Activated CD8-positive, alpha-beta memory T cell treated with anti-CD3 and anti-CD28 coated beads, Interleukin-2, amount 10 ng/mL, durations not matched to agents 7 days and 5 days (primary cell): ENCODE data around the gene ATL3. TPM values are rescaled to one million over a fixed set of nuclear protein-coding genes. Genes with fewer than 3 reads are reported as not detected.
A peak's percentile ranks its signal among the peaks of the same experiment; 100 is the strongest.

ENCODE experiments used
- ATAC-seq: fragments of 150-1000 bp; cut with Tn5 transposase; one replicate; pipeline ENCODE4 v1.10.0; 2021; ENCODE audit warnings: moderate library complexity
- CTCF ChIA-PET: fragments of 350-600 bp; sonication (Branson Sonifier 250); formaldehyde crosslinking; loops from one replicate; lab custom pipeline; 2021; ENCODE audit warnings: antibody characterized with exemption; lab: Charles Lee
- DNase-seq: peaks from one replicate; pipeline ENCODE4 v3.0.0-alpha.2; 2020
- H3K27ac Mint-ChIP-seq: one replicate; pipeline ENCODE4 v1.8.0; 2021; ENCODE audit warnings: mild to moderate bottlenecking, mixed read lengths
- H3K27me3 Mint-ChIP-seq: one replicate; pipeline ENCODE4 v1.8.0; 2021; ENCODE audit warnings: mixed read lengths
- H3K36me3 Mint-ChIP-seq: one replicate; pipeline ENCODE4 v1.8.0; 2021; ENCODE audit warnings: mild to moderate bottlenecking, mixed read lengths
- H3K4me1 Mint-ChIP-seq: one replicate; pipeline ENCODE4 v1.8.0; 2021; ENCODE audit warnings: mixed read lengths
- H3K4me3 Mint-ChIP-seq: one replicate; pipeline ENCODE4 v1.8.0; 2021; ENCODE audit warnings: mild to moderate bottlenecking, moderate library complexity, mixed read lengths
- H3K9me3 Mint-ChIP-seq: one replicate; pipeline ENCODE4 v1.8.0; 2022; ENCODE audit warnings: low read depth, mixed read lengths
- total RNA-seq, 2 experiments: library from RNA; stranded (reverse); gene quantifications; one replicate each; pipeline ENCODE4 v1.2.3, GENCODE V29; 2021

The ATL3 gene, protein sequence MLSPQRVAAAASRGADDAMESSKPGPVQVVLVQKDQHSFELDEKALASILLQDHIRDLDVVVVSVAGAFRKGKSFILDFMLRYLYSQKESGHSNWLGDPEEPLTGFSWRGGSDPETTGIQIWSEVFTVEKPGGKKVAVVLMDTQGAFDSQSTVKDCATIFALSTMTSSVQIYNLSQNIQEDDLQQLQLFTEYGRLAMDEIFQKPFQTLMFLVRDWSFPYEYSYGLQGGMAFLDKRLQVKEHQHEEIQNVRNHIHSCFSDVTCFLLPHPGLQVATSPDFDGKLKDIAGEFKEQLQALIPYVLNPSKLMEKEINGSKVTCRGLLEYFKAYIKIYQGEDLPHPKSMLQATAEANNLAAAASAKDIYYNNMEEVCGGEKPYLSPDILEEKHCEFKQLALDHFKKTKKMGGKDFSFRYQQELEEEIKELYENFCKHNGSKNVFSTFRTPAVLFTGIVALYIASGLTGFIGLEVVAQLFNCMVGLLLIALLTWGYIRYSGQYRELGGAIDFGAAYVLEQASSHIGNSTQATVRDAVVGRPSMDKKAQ
- 10 to 100 TPM; 28.8 to 31.9 TPM for total RNA-seq

- peak within 1 kb of the TSS; percentile 85 for H3K27ac Mint-ChIP-seq
- peaks cover 34% of the 10 kb centered on the region for H3K4me1 Mint-ChIP-seq
- DNase-seq (peak; percentile 97), ATAC-seq (peak; percentile 93)
- no peaks in the 10 kb centered on the region for H3K27me3 Mint-ChIP-seq
- H3K36me3 Mint-ChIP-seq: peaks cover 13% of the 10 kb centered on the region
- no peaks in the 10 kb centered on the region for H3K9me3 Mint-ChIP-seq
- CTCF ChIA-PET: interaction anchor here (0.8 to 3.1 kb wide), 11 partner anchors 9 to 191 kb away, joined by 3 to 34 read pairs (median 4); partner anchors contain the start of genes PLAAT4 and RTN3
- peak within 1 kb of the TSS; percentile 78 for H3K4me3 Mint-ChIP-seq
Observed at GRCh38 chr11:63671322-63672155, at the start of gene ATL3. ATL3 (minus strand) TSS chr11:63671376; CDS start chr11:63671335, 41 bp downstream.

DNA sequence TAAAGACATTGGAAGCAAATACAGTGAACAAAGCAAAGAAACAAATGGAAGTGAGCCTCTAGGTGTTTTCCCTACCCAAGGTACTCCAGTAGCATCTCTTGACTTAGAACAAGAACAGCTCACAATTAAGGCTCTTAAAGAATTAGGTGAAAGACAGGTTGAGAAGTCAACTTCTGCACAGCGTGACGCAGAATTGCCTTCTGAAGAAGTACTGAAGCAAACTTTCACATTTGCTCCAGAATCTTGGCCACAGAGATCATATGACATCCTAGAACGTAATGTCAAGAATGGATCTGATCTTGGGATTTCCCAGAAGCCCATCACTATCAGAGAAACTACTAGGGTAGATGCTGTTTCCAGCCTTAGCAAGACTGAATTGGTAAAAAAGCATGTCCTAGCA, 49.4 kb upstream of the ATL3 start:
- CTCF ChIA-PET: no interaction called here
- Mint-ChIP-seq H3K27ac (no peak overlapping the region), H3K9me3 (no peaks in the 10 kb centered on the region), H3K36me3 (peaks cover 1% of the 10 kb centered on the region), H3K4me1 (no peaks in the 10 kb centered on the region), H3K4me3 (no peak overlapping the region), H3K27me3 (no peaks in the 10 kb centered on the region)
- DNase-seq (no peak), ATAC-seq (no peak)

DNA sequence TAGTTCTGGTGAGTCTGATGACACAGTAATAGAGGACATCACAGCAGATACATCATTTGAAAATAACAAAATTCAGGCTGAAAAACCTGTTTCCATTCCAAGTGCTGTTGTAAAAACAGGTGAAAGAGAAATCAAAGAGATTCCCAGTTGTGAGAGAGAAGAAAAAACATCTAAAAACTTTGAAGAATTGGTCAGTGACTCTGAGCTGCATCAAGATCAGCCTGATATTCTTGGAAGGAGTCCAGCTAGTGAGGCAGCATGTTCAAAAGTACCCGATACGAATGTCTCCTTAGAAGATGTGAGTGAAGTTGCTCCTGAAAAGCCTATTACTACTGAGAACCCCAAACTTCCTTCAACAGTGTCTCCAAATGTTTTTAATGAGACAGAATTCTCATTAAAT, 48.8 kb upstream of the ATL3 start:
- CTCF ChIA-PET: no interaction called here
- H3K4me1 Mint-ChIP-seq: no peaks in the 10 kb centered on the region
- peaks cover 1% of the 10 kb centered on the region for H3K36me3 Mint-ChIP-seq
- H3K9me3 Mint-ChIP-seq: no peaks in the 10 kb centered on the region
- H3K27ac Mint-ChIP-seq: no peak overlapping the region
- H3K27me3 Mint-ChIP-seq: no peaks in the 10 kb centered on the region
- no peak overlapping the region for H3K4me3 Mint-ChIP-seq
- ATAC-seq (no peak), DNase-seq (no peak)

GRCh38 chr11:63719001-63719400, 47.8 kb upstream of the ATL3 start:
- Mint-ChIP-seq H3K4me3 (no peak overlapping the region), H3K27me3 (no peaks in the 10 kb centered on the region), H3K27ac (no peak overlapping the region), H3K4me1 (no peaks in the 10 kb centered on the region), H3K36me3 (peaks cover 1% of the 10 kb centered on the region), H3K9me3 (no peaks in the 10 kb centered on the region)
- CTCF ChIA-PET: no interaction called here
- DNase-seq (no peak), ATAC-seq (no peak)

GRCh38 chr11:63716046-63716445, 44.9 kb upstream of the ATL3 start:
- ATAC-seq (no peak), DNase-seq (no peak)
- Mint-ChIP-seq H3K4me1 (no peaks in the 10 kb centered on the region), H3K9me3 (no peaks in the 10 kb centered on the region), H3K27ac (no peak overlapping the region), H3K4me3 (no peak overlapping the region), H3K27me3 (no peaks in the 10 kb centered on the region), H3K36me3 (peaks cover 1% of the 10 kb centered on the region)
- CTCF ChIA-PET: interaction anchor here (0.6 to 1.7 kb wide), 5 partner anchors 15 to 536 kb away, joined by 3 to 8 read pairs (median 3); no protein-coding TSS in a partner anchor

GRCh38 chr11:63713766-63714165, 42.6 kb upstream of the ATL3 start:
- no peak overlapping the region for H3K27ac Mint-ChIP-seq
- H3K9me3 Mint-ChIP-seq: no peaks in the 10 kb centered on the region
- H3K4me1 Mint-ChIP-seq: no peaks in the 10 kb centered on the region
- no peaks in the 10 kb centered on the region for H3K36me3 Mint-ChIP-seq
- H3K4me3 Mint-ChIP-seq: no peak overlapping the region
- no peaks in the 10 kb centered on the region for H3K27me3 Mint-ChIP-seq
- DNase-seq (no peak), ATAC-seq (no peak)
- CTCF ChIA-PET: interaction anchor here (1.3 kb wide), 1 partner anchor 13 kb away, joined by 4 read pairs; no protein-coding TSS in a partner anchor

DNA sequence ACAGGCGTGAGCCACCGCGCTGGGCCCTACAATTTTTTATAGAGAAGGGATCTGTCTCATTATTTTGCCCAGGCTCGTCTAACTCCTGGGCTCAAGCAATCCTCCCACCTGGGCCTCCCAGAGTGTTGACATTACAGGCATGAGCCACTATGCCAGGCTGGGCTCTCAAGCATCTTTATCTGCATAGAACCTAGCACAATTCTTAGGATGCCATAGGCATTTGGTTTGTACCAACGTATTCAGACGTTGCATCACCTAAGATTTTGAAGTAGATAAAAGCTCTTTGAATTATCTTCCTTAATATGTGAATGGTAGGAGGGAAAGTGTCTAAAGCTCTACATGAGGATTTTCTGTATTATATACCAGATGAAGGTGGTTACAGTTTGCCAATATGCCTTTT, 40.7 kb upstream of the ATL3 start:
- no peaks in the 10 kb centered on the region for H3K9me3 Mint-ChIP-seq
- H3K27me3 Mint-ChIP-seq: no peaks in the 10 kb centered on the region
- no peak for ATAC-seq
- no peak overlapping the region for H3K27ac Mint-ChIP-seq
- H3K4me3 Mint-ChIP-seq: no peak overlapping the region
- no peaks in the 10 kb centered on the region for H3K36me3 Mint-ChIP-seq
- CTCF ChIA-PET: interaction anchor here (1.1 kb wide), 1 partner anchor 232 kb away, joined by 4 read pairs; no protein-coding TSS in a partner anchor
- DNase-seq: no peak
- no peaks in the 10 kb centered on the region for H3K4me1 Mint-ChIP-seq

DNA sequence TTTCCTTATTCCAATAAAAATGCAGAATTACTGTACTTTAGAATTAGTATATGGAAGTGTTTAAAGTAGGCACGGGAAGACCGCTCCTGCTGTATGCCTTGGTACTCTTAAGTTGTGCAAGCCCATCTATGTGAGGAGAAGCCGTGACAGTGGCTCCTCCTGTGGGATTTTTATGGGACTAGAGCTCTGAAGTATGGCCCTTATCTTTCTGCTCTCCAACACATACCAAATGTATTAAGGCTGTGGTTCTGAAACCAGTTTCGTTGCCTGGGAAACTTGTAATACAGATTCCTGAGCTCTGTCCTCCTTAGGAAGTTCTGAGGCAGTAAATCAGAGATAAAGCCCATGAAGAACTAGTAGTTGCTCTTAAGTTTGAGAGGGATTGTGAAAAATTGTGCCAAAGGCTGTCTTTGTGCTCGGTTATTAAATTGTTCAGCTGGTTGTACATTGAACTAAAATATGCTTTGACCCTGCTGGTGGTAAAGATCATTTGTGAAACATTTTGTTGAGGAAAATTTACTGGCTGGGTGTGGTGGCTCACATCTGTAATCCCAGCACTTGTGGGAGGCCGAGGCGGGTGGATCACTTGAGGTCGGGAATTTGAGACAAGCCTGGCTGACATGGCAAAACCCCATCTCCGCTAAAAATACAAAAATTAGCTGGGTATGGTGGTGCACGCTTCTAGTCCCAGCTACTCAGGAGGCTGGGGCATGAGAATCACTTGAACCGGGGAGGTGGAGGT, 39.5 kb upstream of the ATL3 start:
- ATAC-seq (no peak), DNase-seq (no peak)
- no peaks in the 10 kb centered on the region for H3K27me3 Mint-ChIP-seq
- H3K4me3 Mint-ChIP-seq: no peak overlapping the region
- no peaks in the 10 kb centered on the region for H3K4me1 Mint-ChIP-seq
- no peaks in the 10 kb centered on the region for H3K36me3 Mint-ChIP-seq
- CTCF ChIA-PET: no interaction called here
- H3K27ac Mint-ChIP-seq: no peak overlapping the region
- H3K9me3 Mint-ChIP-seq: no peaks in the 10 kb centered on the region

DNA sequence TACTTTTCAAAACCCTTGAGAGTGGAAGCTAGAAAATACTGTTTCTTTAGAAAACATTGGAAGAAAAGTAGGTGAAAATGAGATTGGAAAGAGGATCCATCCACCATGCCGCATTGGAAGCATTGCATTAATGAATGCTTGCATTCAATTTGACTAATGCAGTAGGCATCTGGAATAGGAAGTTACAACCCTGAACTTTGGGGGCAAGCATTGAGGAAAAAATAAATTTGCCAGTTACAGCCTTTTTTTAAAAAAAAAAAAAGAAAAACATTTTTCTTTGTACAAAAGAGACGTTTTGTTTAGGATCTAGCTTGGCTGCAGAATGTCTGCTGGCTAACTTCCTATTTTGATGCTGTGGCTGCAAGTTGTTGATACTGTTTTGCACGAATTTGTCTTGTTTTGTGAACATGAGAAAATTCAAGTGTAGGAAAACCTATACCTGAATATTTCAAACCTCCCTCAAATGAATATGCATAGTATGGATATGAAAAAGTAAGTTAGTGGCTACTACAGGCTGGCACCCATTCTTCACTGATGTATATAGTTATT, 38.2 kb upstream of the ATL3 start:
- Mint-ChIP-seq H3K4me3 (no peak overlapping the region), H3K9me3 (no peaks in the 10 kb centered on the region), H3K27ac (no peak overlapping the region), H3K4me1 (no peaks in the 10 kb centered on the region), H3K36me3 (no peaks in the 10 kb centered on the region), H3K27me3 (no peaks in the 10 kb centered on the region)
- no peak for ATAC-seq
- CTCF ChIA-PET: no interaction called here
- DNase-seq: no peak

- Mint-ChIP-seq H3K36me3 (no peaks in the 10 kb centered on the region), H3K4me3 (no peak overlapping the region)
- CTCF ChIA-PET: interaction anchor here (1.8 kb wide), 1 partner anchor 27 kb away, joined by 6 read pairs; the partner anchor contains the start of gene RTN3
Observed at GRCh38 chr11:63708764-63709163, 37.6 kb upstream of the ATL3 start.

GRCh38 chr11:63705526-63705925, 34.4 kb upstream of the ATL3 start:
- no peaks in the 10 kb centered on the region for H3K4me1 Mint-ChIP-seq
- H3K9me3 Mint-ChIP-seq: no peaks in the 10 kb centered on the region
- peaks cover 2% of the 10 kb centered on the region for H3K36me3 Mint-ChIP-seq
- CTCF ChIA-PET: interaction anchor here (1.5 kb wide), 1 partner anchor 18 kb away, joined by 4 read pairs; no protein-coding TSS in a partner anchor
- DNase-seq (no peak), ATAC-seq (no peak)
- no peaks in the 10 kb centered on the region for H3K27me3 Mint-ChIP-seq
- no peak overlapping the region for H3K4me3 Mint-ChIP-seq
- H3K27ac Mint-ChIP-seq: no peak overlapping the region

More at GRCh38 chr11:63708764-63709163, 37.6 kb upstream of the ATL3 start:
- Mint-ChIP-seq H3K4me1 (no peaks in the 10 kb centered on the region), H3K27me3 (no peaks in the 10 kb centered on the region), H3K9me3 (no peaks in the 10 kb centered on the region), H3K27ac (no peak overlapping the region)
- ATAC-seq (no peak), DNase-seq (no peak)

DNA sequence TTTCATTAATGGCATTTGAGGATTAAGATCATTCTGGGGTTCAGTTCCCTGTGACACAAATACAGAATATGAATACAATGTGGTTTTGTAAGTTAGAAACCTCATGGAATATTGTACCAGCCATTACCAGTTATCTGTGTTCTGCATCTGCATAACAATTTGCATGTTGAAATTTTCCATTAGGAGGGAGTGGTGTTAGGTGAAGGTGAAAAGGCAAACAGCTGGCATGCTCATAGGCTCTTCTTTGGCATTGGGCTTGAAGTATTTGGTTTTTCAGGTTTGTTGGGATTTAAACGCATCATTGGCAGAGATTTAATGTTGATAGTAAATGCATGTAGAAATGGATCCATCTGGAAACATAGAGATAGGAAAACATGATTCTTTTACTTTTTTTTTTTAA, 28.7 kb upstream of the ATL3 start:
- H3K4me3 Mint-ChIP-seq: no peak overlapping the region
- H3K27ac Mint-ChIP-seq: no peak overlapping the region
- no peak for DNase-seq
- H3K36me3 Mint-ChIP-seq: peaks cover 2% of the 10 kb centered on the region
- no peaks in the 10 kb centered on the region for H3K9me3 Mint-ChIP-seq
- no peaks in the 10 kb centered on the region for H3K4me1 Mint-ChIP-seq
- H3K27me3 Mint-ChIP-seq: no peaks in the 10 kb centered on the region
- CTCF ChIA-PET: interaction anchor here (1.1 kb wide), 1 partner anchor 39 kb away, joined by 3 read pairs; no protein-coding TSS in a partner anchor
- ATAC-seq: no peak
